ENCODE data around the gene TFDP2. TPM values are rescaled to one million over a fixed set of nuclear protein-coding genes. Genes with fewer than 3 reads are reported as not detected.
"Not testable (repeated sequence)": the region's sequence is repeated elsewhere in the genome, so short reads cannot be mapped to it uniquely, and the experiment has no call there.

Gene TFDP2
- total RNA-seq, 1 experiment from 2014 or later, result 137 TPM

GRCh38 chr3:142031575-142031974 lies 117.8 kb downstream of the TFDP2 start:
- H3K9me3 ChIP-seq (replicated peaks), result no peaks in the 10 kb centered on the region
- H3K36me3 ChIP-seq, result no peaks in the 10 kb centered on the region; the same call in 1 of the 2 replicates
- H3K4me1 ChIP-seq, result no peaks in the 10 kb centered on the region
- no peaks in the 10 kb centered on the region for H3K27me3 ChIP-seq
- H3K27ac ChIP-seq, result no peak overlapping the region
- DNase-seq, result no peak
- H3K4me3 ChIP-seq, result no peak overlapping the region

- Histone ChIP-seq H3K9me3 (replicated peaks) (no peaks in the 10 kb centered on the region), H3K27me3 (no peaks in the 10 kb centered on the region), H3K36me3 (peaks cover 8% of the 10 kb centered on the region; the same call in 1 of the 2 replicates), H3K4me3 (no peak overlapping the region), H3K27ac (no peak overlapping the region), H3K4me1 (no peaks in the 10 kb centered on the region)
- no peak for DNase-seq
Measured at GRCh38 chr3:142029791-142030190, 119.6 kb downstream of the TFDP2 start.

- no peaks in the 10 kb centered on the region for H3K27me3 ChIP-seq
- H3K36me3 ChIP-seq, result peaks cover 13% of the 10 kb centered on the region
- H3K4me1 ChIP-seq, result no peaks in the 10 kb centered on the region
- no peaks in the 10 kb centered on the region for H3K9me3 ChIP-seq (replicated peaks)
- no peak overlapping the region for H3K4me3 ChIP-seq
- H3K27ac ChIP-seq, result no peak overlapping the region
- DNase-seq, result no peak
Measured at GRCh38 chr3:142029052-142029642, 120.2 kb downstream of the TFDP2 start.

- Histone ChIP-seq H3K27ac (peak overlapping the region; percentile 76), H3K27me3 (no peaks in the 10 kb centered on the region), H3K4me3 (peak overlapping the region; percentile 61), H3K36me3 (peaks cover 21% of the 10 kb centered on the region), H3K4me1 (no peaks in the 10 kb centered on the region), H3K9me3 (replicated peaks) (no peaks in the 10 kb centered on the region)
- peak; percentile 64 to 82 for DNase-seq
Measured at GRCh38 chr3:142028243-142028777, 121.0 kb downstream of the TFDP2 start.

GRCh38 chr3:142027735-142028134 lies 121.6 kb downstream of the TFDP2 start:
- peak; percentile 71 to 81 for DNase-seq
- H3K9me3 ChIP-seq (replicated peaks), result no peaks in the 10 kb centered on the region
- peak overlapping the region; percentile 76 for H3K27ac ChIP-seq
- no peaks in the 10 kb centered on the region for H3K4me1 ChIP-seq
- H3K36me3 ChIP-seq, result peaks cover 21% of the 10 kb centered on the region
- peak overlapping the region; percentile 61 for H3K4me3 ChIP-seq
- no peaks in the 10 kb centered on the region for H3K27me3 ChIP-seq

- Histone ChIP-seq H3K27ac (peak overlapping the region; percentile 76), H3K9me3 (replicated peaks) (no peaks in the 10 kb centered on the region), H3K4me1 (no peaks in the 10 kb centered on the region), H3K36me3 (peaks cover 22% of the 10 kb centered on the region), H3K4me3 (peak overlapping the region; percentile 61), H3K27me3 (no peaks in the 10 kb centered on the region)
- peak; percentile 36 to 72 for DNase-seq
Measured at GRCh38 chr3:142027300-142027699, 122.0 kb downstream of the TFDP2 start.

- no peaks in the 10 kb centered on the region for H3K27me3 ChIP-seq
- H3K4me1 ChIP-seq, result no peaks in the 10 kb centered on the region
- peaks cover 23% of the 10 kb centered on the region for H3K36me3 ChIP-seq
- no peak for DNase-seq
- H3K27ac ChIP-seq, result no peak overlapping the region
- H3K9me3 ChIP-seq (replicated peaks), result no peaks in the 10 kb centered on the region
- H3K4me3 ChIP-seq, result peak overlapping the region; percentile 61; the same call in 1 of the 2 replicates
Measured at GRCh38 chr3:142026333-142026732, 123.0 kb downstream of the TFDP2 start.

- DNase-seq, result peak in 1 of 2 experiments; percentile 13
- H3K27me3 ChIP-seq, result no peaks in the 10 kb centered on the region
- no peaks in the 10 kb centered on the region for H3K9me3 ChIP-seq (replicated peaks)
- H3K36me3 ChIP-seq, result peaks cover 45% of the 10 kb centered on the region
- no peak overlapping the region for H3K4me3 ChIP-seq
- no peaks in the 10 kb centered on the region for H3K4me1 ChIP-seq
- no peak overlapping the region for H3K27ac ChIP-seq
Measured at GRCh38 chr3:142022381-142022780, 127.0 kb downstream of the TFDP2 start.

GRCh38 chr3:142021127-142021526 lies 128.2 kb downstream of the TFDP2 start:
- H3K9me3 ChIP-seq (replicated peaks), result no peaks in the 10 kb centered on the region
- H3K27ac ChIP-seq, result no peak overlapping the region
- H3K27me3 ChIP-seq, result no peaks in the 10 kb centered on the region
- H3K4me1 ChIP-seq, result no peaks in the 10 kb centered on the region
- no peak for DNase-seq
- H3K4me3 ChIP-seq, result no peak overlapping the region
- peaks cover 44% of the 10 kb centered on the region for H3K36me3 ChIP-seq

GRCh38 chr3:142019794-142020320 lies 129.5 kb downstream of the TFDP2 start:
- no peaks in the 10 kb centered on the region for H3K4me1 ChIP-seq
- H3K4me3 ChIP-seq, result no peak overlapping the region
- DNase-seq, result no peak
- no peaks in the 10 kb centered on the region for H3K27me3 ChIP-seq
- no peaks in the 10 kb centered on the region for H3K9me3 ChIP-seq (replicated peaks)
- H3K36me3 ChIP-seq, result peaks cover 43% of the 10 kb centered on the region
- H3K27ac ChIP-seq, result no peak overlapping the region

- DNase-seq, result no peak
- no peaks in the 10 kb centered on the region for H3K9me3 ChIP-seq (replicated peaks)
- H3K36me3 ChIP-seq, result peaks cover 20% of the 10 kb centered on the region; the same call in 1 of the 2 replicates
- no peak overlapping the region for H3K4me3 ChIP-seq
- no peaks in the 10 kb centered on the region for H3K27me3 ChIP-seq
- no peaks in the 10 kb centered on the region for H3K4me1 ChIP-seq
- no peak overlapping the region for H3K27ac ChIP-seq
Measured at GRCh38 chr3:142013993-142014392, 135.4 kb downstream of the TFDP2 start.

GRCh38 chr3:142013326-142013980 lies 135.9 kb downstream of the TFDP2 start:
- Histone ChIP-seq H3K36me3 (peaks cover 20% of the 10 kb centered on the region; the same call in 1 of the 2 replicates), H3K27me3 (no peaks in the 10 kb centered on the region), H3K27ac (no peak overlapping the region), H3K4me1 (no peaks in the 10 kb centered on the region), H3K9me3 (replicated peaks) (no peaks in the 10 kb centered on the region), H3K4me3 (no peak overlapping the region)
- DNase-seq, result no peak

- no peak overlapping the region for H3K27ac ChIP-seq
- H3K27me3 ChIP-seq, result no peaks in the 10 kb centered on the region
- peaks cover 22% of the 10 kb centered on the region for H3K36me3 ChIP-seq
- DNase-seq, result no peak
- H3K4me1 ChIP-seq, result no peaks in the 10 kb centered on the region
- no peak overlapping the region for H3K4me3 ChIP-seq
- H3K9me3 ChIP-seq (replicated peaks), result no peaks in the 10 kb centered on the region
Measured at GRCh38 chr3:142009029-142009428, 140.3 kb downstream of the TFDP2 start.

- H3K27me3 ChIP-seq, result no peaks in the 10 kb centered on the region
- no peaks in the 10 kb centered on the region for H3K9me3 ChIP-seq (replicated peaks)
- H3K4me3 ChIP-seq, result no peak overlapping the region
- H3K4me1 ChIP-seq, result no peaks in the 10 kb centered on the region
- no peak overlapping the region for H3K27ac ChIP-seq
- H3K36me3 ChIP-seq, result peaks cover 27% of the 10 kb centered on the region
- no peak for DNase-seq
Measured at GRCh38 chr3:142007710-142008399, 141.5 kb downstream of the TFDP2 start.

- DNase-seq; H3K27me3 ChIP-seq; H3K4me3 ChIP-seq; H3K9me3 ChIP-seq (replicated peaks); H3K4me1 ChIP-seq; H3K27ac ChIP-seq: not testable (repeated sequence)
- H3K36me3 ChIP-seq, result peaks cover 30% of the 10 kb centered on the region
Measured at GRCh38 chr3:142004957-142005356, 144.4 kb downstream of the TFDP2 start.

All from SJCRH30 (cell line).